RWPE2 (cell line): ENCODE data around the gene C6orf136.
A peak's percentile ranks its signal among the peaks of the same experiment; 100 is the strongest.

ENCODE experiments used
- ATAC-seq: fragments of 200-7000 bp; cut with Tn5 transposase; 3 replicates; pipeline ENCODE4 v1.9.1; 2021; ENCODE audit warnings: low read depth
- DNase-seq: peaks from one replicate; pipeline ENCODE4 v3.0.0-alpha.2; 2020; ENCODE audit warnings: low spot score
- H3K27ac ChIP-seq: fragments of 450-650 bp; 2 replicates; pipeline ENCODE4 v1.5.1; 2017; ENCODE audit warnings: mild to moderate bottlenecking; ENCODE audit not compliant: poor library complexity, severe bottlenecking
- H3K27me3 ChIP-seq: fragments of 250-450 bp; sonication (Bioruptor Pico); 2 replicates; pipeline ENCODE4 v1.5.1; 2021; ENCODE audit warnings: mild to moderate bottlenecking, moderate library complexity; ENCODE audit not compliant: insufficient read depth, poor library complexity, severe bottlenecking
- H3K36me3 ChIP-seq: fragments of 250-450 bp; sonication (Bioruptor Pico); 2 replicates; pipeline ENCODE4 v1.5.1; 2020; ENCODE audit warnings: low read depth, mild to moderate bottlenecking, moderate library complexity
- H3K4me1 ChIP-seq: fragments of 250-450 bp; sonication (Bioruptor Pico); 2 replicates; pipeline ENCODE4 v1.5.1; 2021; ENCODE audit warnings: mild to moderate bottlenecking, moderate library complexity; ENCODE audit not compliant: insufficient read depth, poor library complexity, severe bottlenecking
- H3K4me3 ChIP-seq: fragments of 250-450 bp; sonication (Bioruptor Pico); 2 replicates; pipeline ENCODE4 v1.5.1; 2021; ENCODE audit warnings: mild to moderate bottlenecking, moderate library complexity; ENCODE audit not compliant: severe bottlenecking
- H3K9me3 ChIP-seq: fragments of 250-450 bp; sonication (Bioruptor Pico); 2 replicates; pipeline ENCODE4 v1.5.1; 2021; ENCODE audit warnings: mild to moderate bottlenecking, moderate library complexity; ENCODE audit not compliant: severe bottlenecking
- TF ChIP-seq, protein P1 (sequence below): fragments of 450-650 bp; IDR thresholded peaks from one replicate; pipeline ENCODE4 v1.5.1; 2017; ENCODE audit warnings: mild to moderate bottlenecking, moderate library complexity; ENCODE audit not compliant: poor library complexity, severe bottlenecking

C6orf136 gene

DNA sequence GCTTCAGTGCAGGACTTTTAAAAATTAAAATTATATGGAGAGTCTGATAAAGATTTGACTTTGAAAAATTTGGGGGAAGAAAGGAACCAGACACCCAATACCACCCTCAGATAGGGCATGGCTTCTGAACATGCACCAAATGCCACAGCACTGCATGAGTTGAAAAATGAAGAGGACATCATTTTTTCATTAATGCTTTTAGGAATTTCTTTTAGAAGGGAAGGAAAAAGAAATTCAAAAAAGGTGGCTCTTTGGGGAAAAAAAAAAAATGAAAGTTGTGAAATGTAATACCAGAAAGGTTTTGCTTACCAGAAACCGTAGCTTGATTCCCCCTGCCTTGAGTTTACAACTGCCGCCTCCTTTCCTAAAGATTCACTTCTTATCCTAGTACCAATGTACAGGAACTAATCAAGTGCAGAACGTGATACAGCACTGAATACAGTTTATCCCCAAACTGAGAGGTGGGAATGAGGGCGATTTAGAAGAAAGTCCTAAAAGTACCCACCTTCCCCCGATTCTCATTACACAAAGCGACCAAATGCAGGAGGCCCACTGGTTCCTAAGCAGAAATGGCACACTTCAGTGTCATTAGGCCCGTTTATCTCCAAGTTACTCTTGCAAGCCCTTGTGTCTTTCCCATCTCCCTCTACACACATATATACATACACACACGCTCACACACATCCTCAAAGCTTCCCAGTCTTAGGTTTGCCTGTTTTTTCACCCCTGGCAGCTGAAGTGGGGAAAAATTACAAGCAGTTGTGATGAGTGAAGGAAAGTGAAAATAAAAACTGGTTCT is 32.7 kb upstream of the C6orf136 start:
- Histone ChIP-seq H3K36me3 (peaks cover 43% of the 10 kb centered on the region), H3K4me3 (peak overlapping the region; percentile 58), H3K27ac (peak overlapping the region; percentile 82), H3K27me3 (no peaks in the 10 kb centered on the region), H3K4me1 (peaks cover 15% of the 10 kb centered on the region), H3K9me3 (no peaks in the 10 kb centered on the region)
- ATAC-seq (no peak), DNase-seq (no peak)
- TF ChIP-seq, protein P1, sequence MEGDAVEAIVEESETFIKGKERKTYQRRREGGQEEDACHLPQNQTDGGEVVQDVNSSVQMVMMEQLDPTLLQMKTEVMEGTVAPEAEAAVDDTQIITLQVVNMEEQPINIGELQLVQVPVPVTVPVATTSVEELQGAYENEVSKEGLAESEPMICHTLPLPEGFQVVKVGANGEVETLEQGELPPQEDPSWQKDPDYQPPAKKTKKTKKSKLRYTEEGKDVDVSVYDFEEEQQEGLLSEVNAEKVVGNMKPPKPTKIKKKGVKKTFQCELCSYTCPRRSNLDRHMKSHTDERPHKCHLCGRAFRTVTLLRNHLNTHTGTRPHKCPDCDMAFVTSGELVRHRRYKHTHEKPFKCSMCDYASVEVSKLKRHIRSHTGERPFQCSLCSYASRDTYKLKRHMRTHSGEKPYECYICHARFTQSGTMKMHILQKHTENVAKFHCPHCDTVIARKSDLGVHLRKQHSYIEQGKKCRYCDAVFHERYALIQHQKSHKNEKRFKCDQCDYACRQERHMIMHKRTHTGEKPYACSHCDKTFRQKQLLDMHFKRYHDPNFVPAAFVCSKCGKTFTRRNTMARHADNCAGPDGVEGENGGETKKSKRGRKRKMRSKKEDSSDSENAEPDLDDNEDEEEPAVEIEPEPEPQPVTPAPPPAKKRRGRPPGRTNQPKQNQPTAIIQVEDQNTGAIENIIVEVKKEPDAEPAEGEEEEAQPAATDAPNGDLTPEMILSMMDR, result no peak

DNA sequence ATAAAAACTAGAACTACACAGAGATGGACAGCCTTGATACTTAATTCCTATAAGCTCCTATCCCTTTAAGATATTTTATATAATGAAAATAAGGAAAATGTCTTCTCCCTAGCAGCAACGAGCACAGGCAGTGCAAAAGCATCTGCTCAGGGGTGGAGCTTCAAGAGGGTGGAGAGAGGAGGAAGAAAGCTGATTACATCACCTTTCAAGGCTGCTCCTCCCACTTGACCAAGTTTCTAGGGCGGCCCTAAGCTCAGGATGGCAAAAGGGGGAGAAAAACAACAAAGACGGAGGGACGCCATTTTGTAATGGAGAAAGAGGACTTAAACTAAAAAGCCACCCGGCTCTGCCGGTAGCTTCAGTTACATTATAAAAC is 32.1 kb upstream of the C6orf136 start:
- Histone ChIP-seq H3K4me3 (peak overlapping the region; percentile 58), H3K9me3 (no peaks in the 10 kb centered on the region), H3K36me3 (peaks cover 43% of the 10 kb centered on the region), H3K27ac (peak overlapping the region; percentile 82), H3K4me1 (peaks cover 15% of the 10 kb centered on the region), H3K27me3 (no peaks in the 10 kb centered on the region)
- peak; percentile 76 for DNase-seq
- TF ChIP-seq, protein P1, result no peak
- ATAC-seq, result peak; percentile 67

DNA sequence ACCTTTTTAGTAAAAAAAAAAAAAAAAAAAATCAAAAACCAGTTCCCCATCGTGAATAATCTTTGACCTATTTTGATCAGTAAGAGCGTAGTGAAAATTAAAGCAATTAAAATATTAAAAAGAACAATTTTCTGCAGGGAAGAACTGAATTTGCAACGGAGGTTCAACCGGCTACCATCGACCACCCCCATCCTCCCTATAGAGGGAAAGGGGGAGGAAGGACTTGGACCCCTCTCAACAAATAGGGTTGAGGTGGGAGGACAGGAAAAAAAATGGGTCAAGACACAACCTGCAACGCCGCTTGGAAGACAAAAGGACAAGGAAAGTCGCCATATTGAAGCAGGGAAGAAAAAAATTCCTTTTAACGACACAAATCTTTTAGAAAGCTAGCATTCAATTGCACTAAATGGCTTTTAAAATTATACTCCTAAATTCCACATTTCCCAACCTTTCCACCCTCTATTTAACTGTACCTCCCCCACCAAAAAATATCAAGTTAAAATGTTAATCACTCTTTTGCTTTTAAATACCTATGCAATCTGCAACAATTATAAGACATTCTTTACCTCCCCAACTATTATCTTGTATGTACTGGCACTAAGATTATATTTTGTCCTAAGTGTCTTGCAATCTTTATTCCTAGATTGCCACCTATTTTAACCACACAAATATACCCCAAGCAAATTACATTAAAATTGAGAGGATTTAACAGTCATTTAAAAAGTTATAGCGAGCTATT is 31.5 kb upstream of the C6orf136 start:
- peaks cover 15% of the 10 kb centered on the region for H3K4me1 ChIP-seq
- TF ChIP-seq, protein P1, result no peak
- peak overlapping the region; percentile 58 for H3K4me3 ChIP-seq
- ATAC-seq (no peak), DNase-seq (no peak)
- H3K27me3 ChIP-seq, result no peaks in the 10 kb centered on the region
- peaks cover 43% of the 10 kb centered on the region for H3K36me3 ChIP-seq
- peak overlapping the region; percentile 82 for H3K27ac ChIP-seq
- no peaks in the 10 kb centered on the region for H3K9me3 ChIP-seq

DNA sequence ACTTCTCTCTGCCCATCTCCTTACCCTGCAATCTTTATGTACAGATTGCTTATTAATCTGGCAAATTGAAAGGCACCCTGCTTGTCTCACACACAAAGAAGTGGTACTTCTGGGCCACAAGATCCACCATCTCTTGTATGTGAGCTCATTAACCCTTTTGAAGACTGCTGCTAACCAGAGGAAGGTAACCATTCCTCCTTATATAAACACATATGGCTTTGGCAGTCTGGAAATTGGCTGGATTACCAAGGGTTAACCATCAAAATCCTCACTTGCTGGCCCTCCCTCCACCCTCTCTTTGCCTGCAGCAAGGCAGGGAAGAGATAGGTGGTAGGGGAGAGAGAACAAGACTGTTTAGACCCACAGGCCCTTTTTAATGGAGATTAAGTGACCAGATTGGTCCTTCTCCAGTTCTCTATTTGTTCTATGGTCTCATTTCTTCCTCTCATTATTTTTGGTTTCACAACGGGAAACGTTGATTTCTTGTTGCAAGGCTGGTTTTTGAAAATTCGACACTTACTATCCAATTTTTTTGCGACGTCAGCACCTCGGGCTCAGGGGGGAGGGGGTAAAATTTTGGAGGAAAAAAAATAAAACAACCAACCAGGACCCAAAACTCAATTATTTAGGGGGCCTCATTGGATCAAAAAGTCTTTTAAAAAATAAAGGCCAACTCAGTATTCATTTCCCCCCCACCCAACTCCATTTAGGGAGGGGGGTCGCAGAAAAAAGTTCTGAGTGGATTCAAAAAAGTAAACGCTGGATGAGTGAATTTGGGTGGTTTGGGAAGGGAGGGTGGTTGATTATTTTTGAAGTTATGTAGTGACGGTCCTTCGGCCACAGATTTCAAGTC is 30.7 kb upstream of the C6orf136 start:
- Histone ChIP-seq H3K27me3 (no peaks in the 10 kb centered on the region), H3K4me3 (peak overlapping the region; percentile 58), H3K9me3 (no peaks in the 10 kb centered on the region), H3K4me1 (peaks cover 15% of the 10 kb centered on the region), H3K36me3 (peaks cover 47% of the 10 kb centered on the region), H3K27ac (peak overlapping the region; percentile 82)
- DNase-seq (no peak), ATAC-seq (no peak)
- TF ChIP-seq, protein P1, result no peak
